GM18498 (cell line): ENCODE data around the gene CYBRD1.
"Not testable (repeated sequence)": the region's sequence is repeated elsewhere in the genome, so short reads cannot be mapped to it uniquely, and the experiment has no call there.

Experiments used
- ATAC-seq: cut with Tn5 transposase; IDR thresholded peaks from one replicate; pipeline ENCODE4 v1.9.1; 2021; ENCODE audit warnings: mild to moderate bottlenecking, moderate library complexity; ENCODE audit not compliant: unreplicated experiment

Gene CYBRD1

DNA sequence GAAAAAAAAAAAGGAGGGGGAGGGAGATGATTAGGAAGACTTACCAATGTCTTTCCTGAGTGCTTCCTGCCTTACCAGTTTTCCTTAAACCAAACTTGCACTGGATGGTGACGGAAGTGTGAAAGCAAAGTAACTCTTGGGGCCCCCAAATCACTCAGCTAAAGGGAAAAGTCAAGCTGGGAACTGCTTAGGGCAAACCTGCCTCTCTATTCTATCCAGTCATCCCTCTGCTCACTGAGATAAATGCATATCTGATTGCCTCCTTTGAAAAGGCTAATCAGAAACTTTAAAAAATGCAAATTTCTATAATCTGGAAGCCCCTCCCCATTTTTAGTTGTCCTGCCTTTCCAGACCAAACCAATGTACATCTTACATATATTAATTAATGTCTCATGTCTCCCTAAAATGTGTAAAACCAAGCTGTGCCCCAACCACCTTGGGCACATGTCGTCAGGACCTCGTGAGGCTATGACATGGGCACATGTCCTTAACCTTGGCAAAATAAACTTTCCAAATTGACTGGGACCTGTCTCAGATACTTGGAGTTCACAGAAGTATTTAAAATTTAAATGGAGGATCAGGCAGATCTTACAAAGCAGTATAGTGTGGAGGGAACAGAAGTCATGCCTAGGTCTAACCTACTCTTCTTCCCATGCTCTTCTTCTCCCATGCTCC is 7.2 kb upstream of the CYBRD1 start:
- ATAC-seq: no peak

DNA sequence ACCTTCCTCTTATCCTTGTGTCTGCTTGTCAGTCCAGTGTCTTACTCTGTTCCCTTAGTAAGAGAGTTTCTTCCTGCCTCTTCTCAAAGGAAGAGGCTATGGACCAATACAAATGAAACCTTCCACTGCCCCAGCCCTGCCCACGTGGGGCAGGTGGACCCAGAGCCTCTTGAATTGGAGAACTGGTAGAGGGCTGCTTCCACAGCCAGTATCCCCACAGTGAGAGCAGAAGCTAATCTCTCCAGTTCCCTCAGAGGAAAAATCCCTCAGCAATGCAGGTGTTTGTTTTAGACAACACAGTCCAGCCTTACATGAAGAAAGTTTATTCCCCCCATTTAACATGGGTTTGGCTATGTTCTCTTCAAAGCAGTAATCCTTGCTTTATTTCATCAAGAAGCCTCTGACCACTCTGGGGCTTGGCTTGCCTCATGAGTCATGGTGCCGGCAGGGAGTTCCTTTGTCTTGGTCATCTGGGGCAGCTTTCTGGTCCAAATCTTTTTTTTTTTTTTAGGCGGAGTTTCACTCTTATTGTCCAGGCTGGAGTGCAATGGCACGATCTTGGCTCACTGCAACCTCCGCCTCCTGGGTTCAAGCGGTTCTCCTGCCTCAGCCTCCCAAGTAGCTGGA is 6.5 kb upstream of the CYBRD1 start:
- ATAC-seq: no peak

DNA sequence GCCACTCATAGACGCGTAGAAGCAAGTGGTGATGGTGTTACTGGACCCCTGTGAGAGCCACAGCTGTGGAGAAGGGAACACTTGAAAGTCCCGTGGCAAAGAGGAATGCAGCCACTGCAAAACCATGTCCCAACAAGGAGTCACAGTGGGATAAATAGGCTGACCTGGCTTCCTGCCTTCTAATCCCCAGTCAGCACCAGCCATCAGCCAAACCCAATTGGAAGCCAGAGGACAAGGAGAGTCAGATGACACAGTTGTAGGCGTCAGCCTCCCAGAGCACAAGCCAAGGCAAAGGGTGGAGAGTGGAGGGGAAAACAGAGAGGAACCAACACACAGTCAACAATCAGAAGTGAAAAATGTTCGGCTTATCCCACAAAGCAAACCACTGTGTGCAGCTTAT is 5.5 kb upstream of the CYBRD1 start:
- no peak for ATAC-seq

DNA sequence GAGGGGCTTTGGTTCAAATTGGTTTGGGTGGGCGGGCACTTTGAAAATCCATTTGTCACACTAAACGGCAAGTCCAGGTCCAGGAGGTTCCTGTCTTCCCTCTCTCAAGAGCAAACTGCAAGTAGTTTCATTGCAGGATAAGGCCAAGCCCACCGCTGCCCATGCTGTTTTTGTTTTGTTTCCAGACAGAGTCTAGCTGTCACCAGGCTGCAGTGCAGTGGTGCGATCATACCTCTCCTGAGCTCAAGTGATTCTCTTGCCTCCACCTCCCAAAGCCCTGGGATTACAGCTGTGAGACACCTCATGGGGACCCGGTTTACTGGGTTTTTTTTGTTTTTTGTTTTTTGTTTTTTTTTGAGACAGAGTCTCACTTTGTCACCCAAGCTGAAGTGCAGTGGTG is 1.8 kb upstream of the CYBRD1 start:
- no peak for ATAC-seq

DNA sequence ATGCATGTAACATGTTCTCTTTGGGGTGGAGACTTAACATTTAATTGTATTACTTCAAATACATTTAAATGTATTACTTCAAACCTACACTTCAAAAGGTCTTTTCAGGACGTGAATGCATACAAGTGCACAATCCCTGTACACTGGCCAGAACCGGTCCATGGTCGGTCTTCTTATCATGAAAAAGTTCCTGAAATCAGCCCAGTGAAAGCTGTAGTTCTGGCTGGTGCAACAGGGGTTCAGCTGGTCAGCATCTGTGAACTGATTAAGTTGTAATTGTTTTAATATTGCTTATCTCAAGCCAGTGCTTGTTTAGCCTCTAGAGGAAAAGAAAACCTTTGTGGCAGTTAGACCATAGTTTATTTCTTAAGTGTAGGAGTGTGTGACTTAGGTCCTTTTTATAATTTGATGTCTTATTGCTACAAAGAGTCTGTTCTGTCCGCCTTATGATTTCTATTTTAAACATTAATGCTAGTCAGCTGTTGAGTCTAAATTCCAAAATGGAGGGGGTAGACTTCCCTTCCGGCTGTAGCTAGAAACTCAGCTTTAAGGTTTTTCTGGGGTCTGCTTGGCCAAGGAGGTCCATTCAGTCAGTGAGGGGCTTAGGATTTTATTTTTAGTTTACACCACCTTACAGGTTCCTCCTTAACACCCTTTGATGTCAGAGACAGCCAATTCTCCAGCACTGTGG is 768 bp upstream of the CYBRD1 start:
- ATAC-seq: no peak

DNA sequence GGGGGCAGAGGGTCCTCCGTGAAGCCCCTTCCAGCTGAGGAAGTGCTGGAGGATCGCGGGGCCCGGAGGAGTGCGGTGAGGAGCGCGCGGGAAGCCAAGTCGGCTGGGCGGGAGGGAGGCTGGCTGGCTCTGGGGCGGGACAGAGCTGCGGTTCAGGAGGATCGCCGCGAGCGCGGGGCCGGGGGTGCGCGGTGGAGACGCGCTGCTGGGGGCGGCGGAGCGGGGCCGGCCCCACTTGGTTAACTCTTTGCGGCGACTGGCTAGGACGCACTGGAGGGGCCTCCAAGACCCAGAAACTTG is 464 bp downstream of the CYBRD1 start:
- ATAC-seq: peak; percentile 43

DNA sequence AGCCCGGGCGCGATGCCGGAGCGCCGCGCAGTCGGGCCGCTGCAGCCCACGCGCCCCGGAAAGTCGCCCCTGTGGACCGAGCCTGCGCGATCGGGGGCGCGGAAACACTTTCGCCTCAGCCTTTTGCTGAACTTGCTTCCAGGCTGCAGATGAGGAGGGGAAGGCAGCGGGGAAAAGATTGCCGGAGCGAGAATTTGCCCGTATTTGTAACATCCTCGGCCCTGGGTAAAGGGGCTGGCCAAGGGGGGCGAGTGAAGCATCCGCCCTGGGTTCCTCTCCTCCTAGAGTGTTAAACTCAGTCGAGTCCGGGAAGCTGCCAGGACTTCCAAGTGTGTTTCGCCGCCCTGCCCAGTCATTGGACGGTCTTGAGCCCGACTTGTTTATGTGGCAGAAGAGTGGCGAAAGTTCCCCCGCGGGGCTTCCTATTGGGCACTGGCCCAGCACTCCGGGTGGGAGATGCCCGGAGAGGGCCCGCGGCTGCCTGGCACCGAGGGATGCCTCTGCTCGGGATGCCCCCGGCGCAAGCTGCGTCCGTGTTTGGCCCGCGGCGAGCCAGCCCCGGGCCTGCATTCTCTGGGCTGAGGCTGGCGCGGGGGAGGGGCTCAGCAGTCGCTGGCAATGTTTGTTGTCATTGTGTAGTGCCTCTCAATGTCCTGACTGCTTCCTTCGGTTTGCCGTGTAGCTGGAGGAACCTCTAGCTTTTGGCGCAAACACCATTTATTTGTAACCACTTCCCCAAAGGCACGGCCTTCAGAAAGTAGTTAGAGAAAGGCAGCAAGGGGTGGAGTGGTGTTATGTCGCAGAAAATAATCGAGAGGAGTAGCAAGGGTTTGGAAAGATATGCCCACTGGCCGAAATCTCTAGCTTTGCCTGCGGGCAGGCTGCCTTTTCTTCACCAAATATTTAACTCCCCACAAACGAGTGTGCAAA is 1.1 kb downstream of the CYBRD1 start:
- ATAC-seq: peak; percentile 40

DNA sequence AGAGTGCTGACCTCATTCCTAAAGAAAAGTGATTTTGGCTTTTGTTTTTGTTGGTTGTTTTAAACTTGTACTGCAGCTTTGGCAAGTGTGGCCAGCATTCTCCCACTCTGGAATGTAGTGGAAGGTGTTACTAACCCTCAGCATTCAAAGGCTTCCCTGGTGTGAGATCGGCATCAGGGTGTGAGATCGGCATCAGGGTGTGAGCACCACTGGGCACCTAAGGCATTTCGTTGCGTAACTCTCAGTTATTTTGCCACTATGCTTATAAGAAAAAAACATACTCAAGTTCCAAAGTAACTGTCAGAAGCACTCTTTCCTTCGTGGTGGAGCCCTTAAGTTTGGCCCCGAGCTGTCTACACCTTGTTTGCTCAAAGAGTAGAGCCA is 1.7 kb downstream of the CYBRD1 start:
- ATAC-seq: no peak

DNA sequence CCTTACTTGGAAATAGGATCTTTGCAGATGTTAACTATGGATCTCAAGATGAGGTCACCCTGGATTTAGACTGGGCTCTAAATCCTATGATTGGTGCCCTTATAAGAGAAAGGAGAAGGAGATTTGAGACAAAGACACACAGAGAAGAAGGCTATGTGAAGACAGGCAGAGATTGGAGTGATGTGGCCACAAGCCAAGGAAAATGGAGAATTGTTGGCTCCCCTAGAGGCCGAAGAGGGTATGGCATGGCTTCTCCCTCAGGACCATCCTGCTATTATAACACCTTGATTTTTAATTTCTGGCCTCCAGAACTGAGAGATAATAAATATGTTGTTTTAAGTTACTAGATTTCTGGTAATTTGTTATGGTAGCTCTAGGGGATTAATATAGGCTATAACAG is 7.6 kb downstream of the CYBRD1 start:
- ATAC-seq: no peak

DNA sequence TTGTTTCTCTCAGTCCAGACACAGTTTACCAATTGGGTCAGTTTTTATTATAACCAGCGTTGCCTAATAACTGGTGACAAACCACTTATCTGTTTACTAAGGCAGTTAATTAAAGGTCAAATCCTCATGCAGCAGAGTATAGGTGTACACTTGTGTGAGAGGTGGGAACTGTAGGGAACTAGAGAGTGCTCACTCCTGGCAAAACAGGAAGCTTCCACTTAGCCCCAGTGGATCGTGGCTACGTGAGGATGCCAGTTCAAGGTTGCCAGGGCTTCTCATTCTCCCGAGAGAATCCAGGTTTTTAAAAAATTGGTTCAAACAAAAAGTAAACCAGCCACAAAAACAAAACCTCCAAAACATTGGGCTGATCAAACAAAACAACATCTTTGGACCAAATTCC is 8.1 kb downstream of the CYBRD1 start:
- no peak for ATAC-seq

DNA sequence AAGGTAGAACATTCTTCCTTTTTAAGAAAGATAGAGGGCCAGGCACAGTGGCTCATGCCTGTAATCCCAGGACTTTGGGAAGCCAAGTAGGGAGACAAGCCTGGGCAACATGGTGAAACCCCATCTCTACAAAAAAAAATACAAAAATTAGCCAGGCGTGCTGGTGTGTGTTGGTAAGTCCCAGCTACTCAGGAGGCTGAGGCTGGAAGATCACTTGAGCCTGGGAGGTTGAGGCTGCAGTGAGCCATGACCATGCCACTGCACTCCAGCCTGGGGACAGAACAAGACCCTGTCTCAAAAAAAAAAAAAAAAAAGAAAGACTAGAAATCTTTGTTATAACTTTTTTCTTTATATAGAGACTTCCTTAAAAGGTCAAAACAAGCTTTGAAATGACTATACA is 8.6 kb downstream of the CYBRD1 start:
- not testable (repeated sequence) for ATAC-seq

DNA sequence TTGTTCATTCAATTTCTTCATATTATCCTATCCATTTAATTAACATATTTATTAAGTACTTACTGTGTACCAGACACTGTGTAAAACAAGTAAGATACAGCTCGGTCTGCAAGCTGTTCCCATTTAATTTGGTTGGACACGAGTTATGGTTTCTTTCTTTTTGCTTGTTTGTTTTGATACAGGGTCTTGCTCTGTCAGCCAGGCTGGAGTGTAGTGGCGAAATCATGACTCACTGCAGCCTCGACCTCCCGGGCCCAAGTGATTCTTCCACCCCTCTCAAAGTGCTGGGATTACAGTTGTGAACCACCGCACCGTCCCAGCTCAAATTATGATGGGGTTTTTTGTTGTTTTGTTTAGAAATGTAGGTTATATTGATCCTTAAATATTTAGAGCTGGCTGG is 9.0 kb downstream of the CYBRD1 start:
- no peak for ATAC-seq

DNA sequence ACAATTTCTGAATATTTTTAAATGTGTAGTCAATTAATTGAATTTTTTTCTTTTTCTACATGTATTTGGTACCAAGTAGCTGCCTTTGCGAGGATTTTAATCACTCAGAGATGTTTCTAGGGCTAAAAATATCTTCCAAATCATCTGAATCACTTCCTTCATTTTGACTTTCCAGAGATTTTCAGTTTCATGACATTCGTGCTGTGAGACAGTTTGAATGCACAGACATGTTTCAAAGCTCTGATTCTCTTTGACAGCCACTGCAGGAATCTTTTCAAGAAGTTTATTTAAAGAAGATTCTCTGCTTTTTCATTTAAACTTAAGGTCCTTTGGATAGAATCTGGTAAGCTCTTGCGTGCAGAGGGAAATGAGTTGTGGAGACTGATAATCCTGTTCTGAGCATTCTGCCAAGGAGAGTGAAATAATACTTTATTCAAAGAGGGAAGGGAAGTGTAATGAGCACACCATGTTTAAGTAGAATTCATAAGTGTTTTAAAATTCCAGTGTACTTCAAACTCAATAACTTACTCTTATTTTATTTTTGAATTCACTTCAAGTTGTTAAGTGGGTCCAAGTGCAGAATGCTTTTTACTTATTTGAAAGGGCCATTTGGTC is 9.7 kb downstream of the CYBRD1 start:
- no peak for ATAC-seq

DNA sequence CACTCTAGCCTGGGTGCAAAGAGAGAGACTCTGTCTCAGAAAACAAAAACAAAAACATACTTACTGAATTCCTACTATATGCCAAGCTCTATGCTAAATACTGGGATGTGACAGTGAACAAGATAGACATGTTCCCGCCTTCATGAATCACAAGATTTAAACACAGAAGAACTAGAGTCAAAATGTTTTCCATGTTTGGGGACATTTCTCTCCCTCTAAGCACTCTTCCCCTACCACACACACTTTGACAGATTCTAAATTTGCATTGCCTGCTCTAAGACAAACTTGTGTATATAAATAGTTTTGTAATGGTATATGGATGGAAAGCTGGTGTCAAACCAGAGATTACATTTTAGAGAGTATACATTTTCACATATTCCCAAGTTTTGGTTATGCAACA is 11.1 kb downstream of the CYBRD1 start:
- ATAC-seq: no peak

DNA sequence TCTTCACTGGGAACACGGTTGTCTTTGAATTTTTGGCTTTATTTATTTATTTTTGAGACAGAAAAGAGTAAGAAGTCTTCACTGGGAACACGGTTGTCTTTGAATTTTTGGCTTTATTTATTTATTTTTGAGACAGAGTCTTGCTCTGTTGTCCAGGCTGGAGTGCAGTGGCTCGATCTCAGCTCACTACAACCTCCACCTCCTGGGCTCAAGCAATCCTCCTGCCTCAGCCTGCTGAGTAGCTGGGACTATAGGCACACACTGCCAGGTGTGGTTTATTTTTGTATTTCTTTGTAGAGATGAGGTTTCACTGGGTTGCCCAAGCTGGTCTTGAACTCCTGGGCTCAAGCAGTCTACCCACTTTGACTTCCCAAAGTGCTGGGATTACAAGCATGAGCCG is 13.3 kb downstream of the CYBRD1 start:
- not testable (repeated sequence) for ATAC-seq

DNA sequence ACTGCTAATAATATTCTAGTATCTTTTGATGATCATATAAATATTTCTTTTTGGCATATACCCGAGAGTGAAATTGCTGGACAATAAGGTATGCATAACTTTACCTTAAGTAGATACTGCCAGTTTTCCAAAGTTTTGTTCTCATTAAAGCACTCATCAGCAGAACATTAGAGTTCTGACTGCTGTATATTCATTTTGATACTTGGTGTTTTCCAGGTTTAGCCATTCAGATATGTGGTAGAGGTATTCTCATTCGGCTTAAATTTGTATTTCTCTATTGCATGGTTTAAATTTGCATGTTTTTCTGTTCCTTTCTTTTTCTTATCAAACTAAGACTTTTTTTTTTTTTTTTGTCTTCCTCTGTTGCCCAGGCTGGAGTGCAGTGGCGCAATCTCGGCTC is 18.2 kb downstream of the CYBRD1 start:
- ATAC-seq: no peak

DNA sequence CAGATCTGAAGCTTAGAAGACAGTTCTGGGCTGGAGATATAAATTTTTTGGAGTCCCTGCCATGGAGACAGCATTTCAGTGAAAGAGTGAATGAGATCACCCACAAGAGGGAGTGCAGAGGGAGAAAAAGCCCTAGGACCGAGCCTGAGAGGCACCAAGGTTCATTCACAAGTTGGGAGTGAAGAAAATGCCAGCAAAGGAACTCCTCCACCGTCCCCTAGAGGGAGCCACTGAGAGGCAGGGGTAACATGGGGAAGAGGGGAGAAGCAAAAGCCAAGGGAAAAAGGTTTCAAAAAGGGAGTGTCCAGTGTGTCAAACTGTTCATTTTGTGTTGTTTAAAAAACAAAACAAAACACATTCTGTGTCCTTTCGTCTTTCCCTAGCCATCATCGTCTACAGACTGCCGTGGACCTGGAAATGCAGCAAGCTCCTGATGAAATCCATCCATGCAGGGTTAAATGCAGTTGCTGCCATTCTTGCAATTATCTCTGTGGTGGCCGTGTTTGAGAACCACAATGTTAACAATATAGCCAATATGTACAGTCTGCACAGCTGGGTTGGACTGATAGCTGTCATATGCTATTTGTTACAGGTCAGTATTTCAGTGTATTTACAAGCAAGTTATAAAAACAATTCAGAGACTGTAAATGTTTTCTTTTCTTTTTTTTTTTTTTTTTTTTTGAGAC is 19.1 kb downstream of the CYBRD1 start:
- no peak for ATAC-seq

DNA sequence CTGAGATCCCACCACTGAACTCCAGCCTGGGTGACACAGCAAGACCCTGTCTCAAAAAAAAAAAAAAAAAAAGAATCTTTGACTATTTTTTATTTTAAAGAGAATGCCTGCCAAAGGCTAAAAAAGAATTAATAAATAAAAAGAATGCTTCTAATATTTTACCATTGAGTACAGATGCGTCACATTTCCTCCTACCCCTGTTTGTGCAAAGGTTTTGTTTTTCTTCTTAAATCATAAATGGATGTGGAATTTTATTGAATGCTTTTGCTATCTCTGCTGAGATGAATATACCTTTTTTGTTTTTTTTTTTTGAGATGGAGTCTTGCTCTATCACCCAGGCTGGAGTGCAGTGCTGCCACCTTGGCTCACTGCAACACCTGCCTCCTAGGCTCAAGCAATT is 22.8 kb downstream of the CYBRD1 start:
- no peak for ATAC-seq

DNA sequence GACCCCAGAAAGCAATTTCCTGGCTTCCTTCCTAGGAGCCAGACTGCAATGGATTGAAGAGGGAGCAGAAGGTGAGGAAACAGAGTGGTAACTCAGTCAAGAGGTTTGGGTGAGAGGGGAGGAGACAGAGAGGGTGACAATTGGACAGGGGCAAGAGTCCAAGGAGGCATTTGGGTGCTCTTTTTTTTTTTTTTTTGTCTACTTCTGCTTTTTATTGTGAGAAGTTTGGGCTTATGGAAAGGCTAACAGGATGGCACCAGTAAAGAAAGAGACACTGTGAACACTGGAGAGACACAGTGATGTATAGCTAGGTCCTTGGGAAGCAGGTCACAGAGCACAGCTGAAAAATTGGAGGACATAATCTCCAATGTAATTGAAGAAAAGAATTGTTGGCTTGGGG is 25.0 kb downstream of the CYBRD1 start:
- ATAC-seq: no peak

DNA sequence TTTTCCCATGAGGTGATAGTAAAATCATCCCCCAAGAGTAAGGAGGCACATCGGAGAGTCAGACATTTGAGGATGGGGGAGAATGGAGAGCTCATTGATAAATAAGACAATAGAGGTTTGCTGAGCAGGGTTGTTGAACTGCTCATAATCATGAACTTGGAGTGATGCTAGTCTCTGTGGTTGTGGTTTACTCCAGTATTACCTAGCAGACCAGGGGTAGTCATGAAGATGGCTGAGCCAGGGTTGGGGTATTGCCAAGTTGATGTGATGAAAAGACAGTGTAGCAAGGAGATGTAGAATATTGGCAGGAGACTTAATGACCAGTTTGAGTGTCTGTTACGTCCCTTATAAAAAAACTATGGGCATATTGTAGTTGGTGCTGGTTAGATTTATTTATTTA is 25.4 kb downstream of the CYBRD1 start:
- ATAC-seq: no peak

DNA sequence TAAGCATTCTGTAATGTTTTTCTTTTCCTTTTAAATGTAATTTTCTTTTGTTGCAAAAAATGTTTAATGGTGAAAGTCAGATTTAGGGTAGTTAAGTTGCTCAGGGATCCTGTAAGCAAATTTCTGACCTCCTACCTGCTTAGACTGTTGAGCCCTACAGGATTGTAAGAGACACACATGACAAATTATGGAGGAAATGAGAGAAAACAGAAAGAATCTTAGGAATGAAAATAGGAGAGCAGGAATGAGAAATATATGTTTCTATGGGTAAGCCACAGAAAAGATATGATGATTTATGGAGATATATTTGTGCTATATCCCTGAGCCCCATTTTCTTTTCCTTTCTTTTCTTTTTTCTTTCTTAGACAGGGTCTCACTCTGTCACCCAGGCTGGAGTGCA is 28.3 kb downstream of the CYBRD1 start:
- no peak for ATAC-seq
